ENCODE measurements around the gene TBATA. TPM values are rescaled to one million over a fixed set of nuclear protein-coding genes. Genes with fewer than 3 reads are reported as not detected.

The TBATA gene
- total and polyA plus RNA-seq, 2 of the 8 experiments (the other 6 are each of a cell fraction or from before 2014, with no cell fraction given): not detected

DNA sequence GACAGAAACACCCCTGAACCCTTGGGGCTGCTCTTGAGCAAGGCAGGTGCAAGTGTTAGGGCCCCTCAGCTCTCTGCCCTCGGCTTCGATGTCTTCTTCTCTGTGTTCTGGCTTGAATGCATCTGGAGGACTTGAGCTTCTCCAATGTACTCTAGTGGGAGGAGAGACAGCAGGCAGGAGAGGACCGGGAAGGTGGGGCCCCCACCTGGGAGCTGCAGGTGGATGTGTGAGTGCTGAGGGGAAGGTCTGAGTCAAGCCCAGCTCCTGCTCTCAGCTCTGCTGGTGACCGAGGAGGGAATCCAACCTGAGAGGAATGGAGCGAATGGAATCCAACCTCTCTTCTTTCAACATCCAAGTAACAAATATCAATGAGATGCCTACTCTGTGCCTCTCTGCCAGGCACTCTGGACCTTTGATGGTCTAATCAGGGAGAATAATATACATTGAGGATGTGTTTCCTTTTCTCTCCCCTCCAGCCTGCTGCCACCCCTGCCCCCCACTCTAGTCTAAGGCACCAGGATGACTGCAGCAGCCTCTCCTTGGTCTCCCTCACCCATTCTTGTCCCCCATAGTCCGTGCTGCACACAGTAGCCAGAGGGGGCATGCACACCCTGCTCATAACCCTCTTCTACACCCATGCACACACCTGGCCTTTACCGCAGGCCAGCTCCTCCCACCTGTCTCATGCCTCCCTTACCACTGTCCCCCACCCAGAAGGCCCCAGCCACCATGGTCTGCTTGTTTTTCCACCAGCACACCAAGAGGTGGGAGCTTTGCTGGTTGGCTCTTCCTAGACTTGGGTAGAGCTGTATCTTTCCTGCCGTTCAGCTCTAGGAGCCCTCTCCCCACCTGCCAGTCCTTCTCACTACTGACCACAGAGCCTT, 13.6 kb downstream of the TBATA start (continued):
- TF ChIP-seq, protein P1, sequence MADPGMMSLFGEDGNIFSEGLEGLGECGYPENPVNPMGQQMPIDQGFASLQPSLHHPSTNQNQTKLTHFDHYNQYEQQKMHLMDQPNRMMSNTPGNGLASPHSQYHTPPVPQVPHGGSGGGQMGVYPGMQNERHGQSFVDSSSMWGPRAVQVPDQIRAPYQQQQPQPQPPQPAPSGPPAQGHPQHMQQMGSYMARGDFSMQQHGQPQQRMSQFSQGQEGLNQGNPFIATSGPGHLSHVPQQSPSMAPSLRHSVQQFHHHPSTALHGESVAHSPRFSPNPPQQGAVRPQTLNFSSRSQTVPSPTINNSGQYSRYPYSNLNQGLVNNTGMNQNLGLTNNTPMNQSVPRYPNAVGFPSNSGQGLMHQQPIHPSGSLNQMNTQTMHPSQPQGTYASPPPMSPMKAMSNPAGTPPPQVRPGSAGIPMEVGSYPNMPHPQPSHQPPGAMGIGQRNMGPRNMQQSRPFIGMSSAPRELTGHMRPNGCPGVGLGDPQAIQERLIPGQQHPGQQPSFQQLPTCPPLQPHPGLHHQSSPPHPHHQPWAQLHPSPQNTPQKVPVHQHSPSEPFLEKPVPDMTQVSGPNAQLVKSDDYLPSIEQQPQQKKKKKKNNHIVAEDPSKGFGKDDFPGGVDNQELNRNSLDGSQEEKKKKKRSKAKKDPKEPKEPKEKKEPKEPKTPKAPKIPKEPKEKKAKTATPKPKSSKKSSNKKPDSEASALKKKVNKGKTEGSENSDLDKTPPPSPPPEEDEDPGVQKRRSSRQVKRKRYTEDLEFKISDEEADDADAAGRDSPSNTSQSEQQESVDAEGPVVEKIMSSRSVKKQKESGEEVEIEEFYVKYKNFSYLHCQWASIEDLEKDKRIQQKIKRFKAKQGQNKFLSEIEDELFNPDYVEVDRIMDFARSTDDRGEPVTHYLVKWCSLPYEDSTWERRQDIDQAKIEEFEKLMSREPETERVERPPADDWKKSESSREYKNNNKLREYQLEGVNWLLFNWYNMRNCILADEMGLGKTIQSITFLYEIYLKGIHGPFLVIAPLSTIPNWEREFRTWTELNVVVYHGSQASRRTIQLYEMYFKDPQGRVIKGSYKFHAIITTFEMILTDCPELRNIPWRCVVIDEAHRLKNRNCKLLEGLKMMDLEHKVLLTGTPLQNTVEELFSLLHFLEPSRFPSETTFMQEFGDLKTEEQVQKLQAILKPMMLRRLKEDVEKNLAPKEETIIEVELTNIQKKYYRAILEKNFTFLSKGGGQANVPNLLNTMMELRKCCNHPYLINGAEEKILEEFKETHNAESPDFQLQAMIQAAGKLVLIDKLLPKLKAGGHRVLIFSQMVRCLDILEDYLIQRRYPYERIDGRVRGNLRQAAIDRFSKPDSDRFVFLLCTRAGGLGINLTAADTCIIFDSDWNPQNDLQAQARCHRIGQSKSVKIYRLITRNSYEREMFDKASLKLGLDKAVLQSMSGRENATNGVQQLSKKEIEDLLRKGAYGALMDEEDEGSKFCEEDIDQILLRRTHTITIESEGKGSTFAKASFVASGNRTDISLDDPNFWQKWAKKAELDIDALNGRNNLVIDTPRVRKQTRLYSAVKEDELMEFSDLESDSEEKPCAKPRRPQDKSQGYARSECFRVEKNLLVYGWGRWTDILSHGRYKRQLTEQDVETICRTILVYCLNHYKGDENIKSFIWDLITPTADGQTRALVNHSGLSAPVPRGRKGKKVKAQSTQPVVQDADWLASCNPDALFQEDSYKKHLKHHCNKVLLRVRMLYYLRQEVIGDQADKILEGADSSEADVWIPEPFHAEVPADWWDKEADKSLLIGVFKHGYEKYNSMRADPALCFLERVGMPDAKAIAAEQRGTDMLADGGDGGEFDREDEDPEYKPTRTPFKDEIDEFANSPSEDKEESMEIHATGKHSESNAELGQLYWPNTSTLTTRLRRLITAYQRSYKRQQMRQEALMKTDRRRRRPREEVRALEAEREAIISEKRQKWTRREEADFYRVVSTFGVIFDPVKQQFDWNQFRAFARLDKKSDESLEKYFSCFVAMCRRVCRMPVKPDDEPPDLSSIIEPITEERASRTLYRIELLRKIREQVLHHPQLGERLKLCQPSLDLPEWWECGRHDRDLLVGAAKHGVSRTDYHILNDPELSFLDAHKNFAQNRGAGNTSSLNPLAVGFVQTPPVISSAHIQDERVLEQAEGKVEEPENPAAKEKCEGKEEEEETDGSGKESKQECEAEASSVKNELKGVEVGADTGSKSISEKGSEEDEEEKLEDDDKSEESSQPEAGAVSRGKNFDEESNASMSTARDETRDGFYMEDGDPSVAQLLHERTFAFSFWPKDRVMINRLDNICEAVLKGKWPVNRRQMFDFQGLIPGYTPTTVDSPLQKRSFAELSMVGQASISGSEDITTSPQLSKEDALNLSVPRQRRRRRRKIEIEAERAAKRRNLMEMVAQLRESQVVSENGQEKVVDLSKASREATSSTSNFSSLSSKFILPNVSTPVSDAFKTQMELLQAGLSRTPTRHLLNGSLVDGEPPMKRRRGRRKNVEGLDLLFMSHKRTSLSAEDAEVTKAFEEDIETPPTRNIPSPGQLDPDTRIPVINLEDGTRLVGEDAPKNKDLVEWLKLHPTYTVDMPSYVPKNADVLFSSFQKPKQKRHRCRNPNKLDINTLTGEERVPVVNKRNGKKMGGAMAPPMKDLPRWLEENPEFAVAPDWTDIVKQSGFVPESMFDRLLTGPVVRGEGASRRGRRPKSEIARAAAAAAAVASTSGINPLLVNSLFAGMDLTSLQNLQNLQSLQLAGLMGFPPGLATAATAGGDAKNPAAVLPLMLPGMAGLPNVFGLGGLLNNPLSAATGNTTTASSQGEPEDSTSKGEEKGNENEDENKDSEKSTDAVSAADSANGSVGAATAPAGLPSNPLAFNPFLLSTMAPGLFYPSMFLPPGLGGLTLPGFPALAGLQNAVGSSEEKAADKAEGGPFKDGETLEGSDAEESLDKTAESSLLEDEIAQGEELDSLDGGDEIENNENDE (IDR thresholded peaks at IDR 0.05; ENCODE audit: insufficient replicate concordance, low read length): no peak
- TF ChIP-seq CTBP2 (IDR thresholded peaks at IDR 0.05; ENCODE audit: borderline replicate concordance, insufficient read depth, insufficient read length, low read length) (no peak), SIN3A (conservative IDR thresholded peaks at IDR 0.05 in 1 of 2, IDR thresholded peaks at IDR 0.05 in 1 of 2; ENCODE audit: low read depth in 1 of 2, low read length in 2 of 2) (no peak), TEAD4 (IDR thresholded peaks at IDR 0.05; ENCODE audit: low read depth, low read length) (no peak)

Data from H1 (cell line).